SIG-M5 treated with dmso at 0.1 percent for 504 hours (cell line): ENCODE measurements around the gene FGD3.

Experiments
- DNase-seq: peaks from one replicate; lab custom pipeline; 2025; ENCODE audit not compliant: unreplicated experiment; lab: John Stamatoyannopoulos, UW

The FGD3 gene

GRCh38 chr9:93050231-93050630 is 102.9 kb downstream of the FGD3 start:
- no peak for DNase-seq

- no peak for DNase-seq
These were observed 104.4 kb downstream of the FGD3 start for GRCh38 chr9:93051680-93052089.

GRCh38 chr9:93052791-93053540 is 105.6 kb downstream of the FGD3 start:
- DNase-seq: no peak

- no peak for DNase-seq
These were observed 106.5 kb downstream of the FGD3 start for GRCh38 chr9:93053781-93054331.

GRCh38 chr9:93054758-93055704 is 107.7 kb downstream of the FGD3 start:
- DNase-seq: no peak

- DNase-seq: no peak
These were observed 109.8 kb downstream of the FGD3 start for GRCh38 chr9:93057042-93057702.

- DNase-seq: no peak
These were observed 110.5 kb downstream of the FGD3 start for GRCh38 chr9:93057703-93058354.

GRCh38 chr9:93058355-93059010 is 111.2 kb downstream of the FGD3 start, which contains the start of gene SUSD3:
Gene SUSD3 (plus strand): TSS chr9:93058701. CDS start chr9:93058743, 42 bp downstream.
- no peak for DNase-seq

- DNase-seq: no peak
These were observed 111.8 kb downstream of the FGD3 start for GRCh38 chr9:93059011-93059714.

- DNase-seq: no peak
These were observed 112.6 kb downstream of the FGD3 start for GRCh38 chr9:93059715-93060578.

GRCh38 chr9:93060746-93061259 is 113.5 kb downstream of the FGD3 start:
- no peak for DNase-seq

GRCh38 chr9:93061260-93061751 is 114.0 kb downstream of the FGD3 start:
- no peak for DNase-seq

GRCh38 chr9:93061791-93062763 is 114.8 kb downstream of the FGD3 start:
- no peak for DNase-seq

- peak; percentile 87 for DNase-seq
These were observed 117.2 kb downstream of the FGD3 start for GRCh38 chr9:93064392-93065134.

- peak; percentile 62 for DNase-seq
These were observed 117.9 kb downstream of the FGD3 start for GRCh38 chr9:93065135-93065720.
